GM21723 (cell line): ENCODE measurements around the gene PEX5L.
A peak's percentile ranks its signal among the peaks of the same experiment; 100 is the strongest.

Source experiments
- ATAC-seq: cut with Tn5 transposase; IDR thresholded peaks from one replicate; pipeline ENCODE4 v1.9.1; 2021; ENCODE audit warnings: mild to moderate bottlenecking, moderate library complexity; ENCODE audit not compliant: unreplicated experiment

The PEX5L gene

GRCh38 chr3:179853176-179853575 is 183.6 kb downstream of the PEX5L start:
- ATAC-seq: peak; percentile 70

DNA sequence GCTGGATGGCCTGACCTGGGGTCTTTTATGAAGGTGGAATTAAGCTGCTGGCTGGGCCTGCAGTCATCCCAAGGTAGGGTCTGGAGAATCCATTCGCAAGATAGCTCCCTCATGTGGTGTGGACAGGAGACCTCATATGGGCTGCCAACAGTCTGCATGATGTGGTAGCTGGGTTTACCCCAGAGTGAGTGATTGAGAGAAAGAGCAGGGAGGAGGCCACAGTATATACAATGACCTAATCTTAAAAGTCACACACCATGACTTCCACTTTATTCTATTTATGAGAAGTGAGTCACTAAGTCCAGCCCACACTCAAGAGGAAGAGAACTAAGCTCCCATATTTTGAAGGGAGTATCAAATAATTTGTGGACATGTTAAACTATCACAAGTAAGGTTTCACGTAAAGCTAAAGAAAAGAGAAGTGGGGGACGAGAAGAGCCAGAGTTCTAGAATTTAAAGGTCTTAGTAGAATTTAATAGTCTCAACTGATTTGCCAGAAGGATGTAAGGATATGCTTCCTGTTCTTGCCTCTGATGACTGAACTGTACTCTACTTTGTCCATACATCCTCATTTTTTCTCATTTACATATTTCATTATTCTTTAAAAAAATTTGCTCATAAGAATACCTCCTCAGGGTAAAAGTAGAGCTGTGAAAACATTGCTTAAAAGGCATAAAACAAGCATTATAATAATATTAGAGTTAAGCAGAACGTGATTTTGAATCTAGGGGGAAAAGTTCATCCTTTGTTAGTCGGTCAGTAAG is 184.4 kb downstream of the PEX5L start:
- peak; percentile 73 for ATAC-seq

GRCh38 chr3:179848711-179849110 is 188.0 kb downstream of the PEX5L start:
- ATAC-seq: no peak

- ATAC-seq: no peak
These were observed 194.7 kb downstream of the PEX5L start for GRCh38 chr3:179842061-179842460.

DNA sequence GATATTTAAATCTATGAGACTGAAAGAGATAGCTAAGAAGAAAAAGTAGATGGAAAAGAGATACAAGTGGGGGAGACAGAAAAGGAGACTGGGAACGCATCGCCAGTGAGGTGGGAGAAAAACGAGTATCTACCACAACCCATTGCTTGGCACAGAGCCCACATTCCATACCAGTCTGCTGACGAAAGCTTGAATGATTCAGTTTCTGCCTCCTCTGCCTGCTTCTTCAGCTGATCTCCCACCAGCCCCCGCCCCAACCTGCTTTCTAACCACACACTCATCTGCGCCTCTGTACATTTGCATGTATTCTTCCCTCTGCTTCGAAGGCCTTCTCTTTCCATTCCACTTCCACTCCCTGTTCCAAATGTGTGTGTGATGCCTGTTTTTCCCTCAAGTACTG is 195.8 kb downstream of the PEX5L start:
- no peak for ATAC-seq

GRCh38 chr3:179837374-179837773 is 199.4 kb downstream of the PEX5L start:
- no peak for ATAC-seq

- ATAC-seq: no peak
These were observed 203.4 kb downstream of the PEX5L start for GRCh38 chr3:179833294-179833693.

- ATAC-seq: no peak
These were observed 204.3 kb downstream of the PEX5L start for GRCh38 chr3:179832333-179832854.

DNA sequence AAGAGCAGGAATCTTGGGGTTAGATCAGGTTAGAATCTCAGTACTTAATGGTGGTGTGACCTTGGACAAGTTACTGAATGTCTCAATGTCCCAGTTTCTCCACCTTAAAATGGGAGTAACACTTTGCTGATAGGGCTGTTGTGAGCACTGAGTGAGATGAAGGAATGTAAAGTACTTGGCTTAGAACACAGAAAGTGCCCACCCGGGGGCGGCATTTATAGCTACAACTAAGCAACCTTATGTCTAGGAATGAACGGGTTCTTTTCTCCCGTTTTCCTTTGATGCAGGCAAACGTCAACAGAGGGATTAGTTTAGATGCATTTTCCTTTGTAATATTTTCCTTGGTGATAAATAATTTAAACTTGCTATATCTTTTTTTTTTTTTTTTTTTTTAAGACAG is 207.3 kb downstream of the PEX5L start:
- ATAC-seq: no peak

DNA sequence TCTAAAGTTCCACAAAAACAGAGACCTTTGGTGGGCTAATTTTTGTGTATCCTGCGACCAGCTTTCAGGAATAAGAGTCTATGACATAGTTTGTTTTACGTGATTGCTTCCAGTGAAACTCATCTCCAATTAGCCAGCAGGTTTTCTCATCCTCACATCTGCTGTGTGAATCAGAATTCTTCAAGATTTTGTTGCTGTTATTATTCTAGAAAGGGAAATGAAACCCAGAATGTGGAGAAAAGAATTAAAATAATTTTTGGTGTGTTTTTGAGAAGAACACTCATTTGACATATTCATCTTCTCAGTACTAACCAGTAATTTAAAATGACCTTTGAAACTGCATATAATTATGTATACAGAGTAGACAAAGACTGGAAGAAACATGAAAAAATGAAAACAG is 208.0 kb downstream of the PEX5L start:
- ATAC-seq: no peak

DNA sequence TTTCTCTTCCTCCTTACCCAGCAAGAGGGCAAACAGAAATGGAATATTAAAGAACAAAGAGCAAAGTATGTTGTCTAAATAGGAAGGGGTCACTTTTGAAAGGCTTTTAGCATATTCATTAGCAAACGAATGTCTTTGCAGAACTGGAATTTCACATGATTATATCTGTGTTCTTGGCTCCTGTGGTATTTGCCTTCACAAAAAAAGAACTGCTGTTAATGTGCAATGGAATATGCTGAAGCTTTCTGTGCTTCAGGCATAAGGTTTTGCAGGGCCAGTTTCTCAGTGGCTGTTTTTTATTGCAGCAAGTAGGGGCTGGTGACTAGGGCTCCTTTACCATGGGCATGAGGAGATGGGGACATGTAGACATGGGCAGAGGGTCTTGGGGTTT is 210.5 kb downstream of the PEX5L start:
- ATAC-seq: no peak

GRCh38 chr3:179825527-179826246 is 211.1 kb downstream of the PEX5L start:
- ATAC-seq: no peak

- ATAC-seq: no peak
These were observed 214.4 kb downstream of the PEX5L start for GRCh38 chr3:179822296-179822695.

- no peak for ATAC-seq
These were observed 217.4 kb downstream of the PEX5L start for GRCh38 chr3:179819379-179819778.

DNA sequence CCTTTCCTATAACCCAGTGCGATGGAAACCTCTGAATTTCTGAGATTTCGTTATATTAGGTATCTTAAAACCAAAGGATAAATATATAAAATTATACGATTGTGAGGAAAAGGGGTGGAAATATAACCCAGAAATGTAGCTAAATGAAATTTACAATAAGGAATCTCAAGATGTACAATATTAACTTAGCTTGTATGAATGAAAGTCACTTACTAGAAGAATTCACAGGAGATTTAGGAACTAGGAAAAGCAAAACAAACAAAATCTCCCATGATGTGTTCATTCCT is 224.7 kb downstream of the PEX5L start:
- ATAC-seq: no peak

DNA sequence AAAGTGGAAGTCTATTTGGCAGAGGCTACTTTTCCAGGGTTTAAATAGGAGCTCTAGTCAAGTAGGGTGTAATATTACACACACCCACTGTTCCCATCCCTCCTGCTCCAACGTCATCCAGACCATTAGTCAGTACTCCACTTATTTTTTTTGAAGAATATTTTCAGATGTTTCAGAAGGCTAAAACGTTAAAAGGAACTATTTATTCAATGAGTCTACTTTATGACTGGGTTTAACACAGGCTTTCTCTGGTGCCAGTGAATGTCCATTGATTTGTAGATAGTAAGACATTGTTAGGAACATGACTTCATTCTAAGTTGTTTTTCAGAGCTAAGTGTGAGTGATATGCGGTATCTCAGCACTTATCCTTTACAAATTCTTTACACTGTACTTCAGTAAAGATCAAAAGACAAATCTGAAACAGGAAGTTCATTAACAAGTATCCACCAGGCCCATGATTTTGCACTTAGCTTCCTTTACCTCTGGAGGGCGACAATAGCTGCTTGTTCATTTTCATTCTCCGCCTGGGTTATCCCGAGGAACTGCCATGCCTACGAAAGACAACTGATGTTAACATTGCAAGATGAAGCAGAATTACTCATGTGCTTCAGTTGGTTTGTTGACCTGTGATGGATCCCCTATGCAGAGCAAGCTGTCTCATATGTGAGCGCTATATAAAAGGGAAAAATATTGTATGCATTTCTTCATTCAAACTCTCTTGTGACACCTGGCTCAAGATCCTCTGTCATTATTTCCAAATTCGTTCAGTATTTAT is 225.2 kb downstream of the PEX5L start:
- peak; percentile 93 for ATAC-seq

- ATAC-seq: no peak
These were observed 227.1 kb downstream of the PEX5L start for GRCh38 chr3:179809639-179810038.

DNA sequence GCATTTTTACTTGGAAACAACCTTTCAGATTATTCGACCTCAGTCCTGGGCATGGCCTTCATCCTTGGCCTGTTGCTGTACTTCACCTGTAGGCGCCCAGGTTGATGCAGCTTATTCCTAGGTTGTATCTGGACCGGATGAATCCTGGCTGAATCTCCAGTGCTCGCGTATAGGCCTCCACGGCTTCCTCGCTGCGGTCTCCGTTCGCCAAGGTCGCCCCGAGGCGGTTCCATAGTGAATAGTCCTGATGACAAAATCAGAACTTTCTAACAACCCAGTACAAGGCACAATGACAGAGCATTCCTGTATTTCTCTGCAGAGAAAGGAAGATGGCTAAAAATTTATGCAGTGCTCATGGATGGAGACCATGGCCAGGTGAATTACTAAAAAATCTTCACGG is 229.1 kb downstream of the PEX5L start:
- ATAC-seq: no peak

GRCh38 chr3:179806177-179806576 is 230.6 kb downstream of the PEX5L start:
- no peak for ATAC-seq

GRCh38 chr3:179801856-179802255 is 234.9 kb downstream of the PEX5L start:
- no peak for ATAC-seq

- ATAC-seq: no peak
These were observed 235.5 kb downstream of the PEX5L start for GRCh38 chr3:179801263-179801662.

- ATAC-seq: no peak
These were observed 239.5 kb downstream of the PEX5L start for GRCh38 chr3:179797192-179797591.
